GM06990 (cell line): Measurements from ENCODE around the gene PSME2.
A peak's percentile ranks its signal among the peaks of the same experiment; 100 is the strongest.

Experiments used
- DNase-seq: peaks from one replicate; pipeline ENCODE4 v3.0.0-alpha.2; 2011; ENCODE audit not compliant: insufficient read length; ENCODE audit errors: extremely low read depth
- H3K27me3 ChIP-seq: replicated peaks from 2 replicates; pipeline ENCODE4 v1.6.0; 2011; ENCODE audit warnings: low read length; ENCODE audit not compliant: control insufficient read depth, insufficient read depth
- H3K36me3 ChIP-seq: 2 replicates; pipeline ENCODE4 v1.5.1; 2011; ENCODE audit warnings: low read length; ENCODE audit not compliant: control insufficient read depth, insufficient read depth
- H3K4me3 ChIP-seq: replicated peaks from 2 replicates; pipeline ENCODE4 v1.5.1; 2011; ENCODE audit warnings: low read depth, mild to moderate bottlenecking, control low read depth, low read length
- TF ChIP-seq, protein P1 (sequence below): IDR thresholded peaks from 2 replicates; pipeline ENCODE4 v1.5.1; 2011; ENCODE audit warnings: low read length, control low read depth, mild to moderate bottlenecking, inconsistent platforms; ENCODE audit not compliant: insufficient read depth, poor library complexity, severe bottlenecking

Gene PSME2

DNA sequence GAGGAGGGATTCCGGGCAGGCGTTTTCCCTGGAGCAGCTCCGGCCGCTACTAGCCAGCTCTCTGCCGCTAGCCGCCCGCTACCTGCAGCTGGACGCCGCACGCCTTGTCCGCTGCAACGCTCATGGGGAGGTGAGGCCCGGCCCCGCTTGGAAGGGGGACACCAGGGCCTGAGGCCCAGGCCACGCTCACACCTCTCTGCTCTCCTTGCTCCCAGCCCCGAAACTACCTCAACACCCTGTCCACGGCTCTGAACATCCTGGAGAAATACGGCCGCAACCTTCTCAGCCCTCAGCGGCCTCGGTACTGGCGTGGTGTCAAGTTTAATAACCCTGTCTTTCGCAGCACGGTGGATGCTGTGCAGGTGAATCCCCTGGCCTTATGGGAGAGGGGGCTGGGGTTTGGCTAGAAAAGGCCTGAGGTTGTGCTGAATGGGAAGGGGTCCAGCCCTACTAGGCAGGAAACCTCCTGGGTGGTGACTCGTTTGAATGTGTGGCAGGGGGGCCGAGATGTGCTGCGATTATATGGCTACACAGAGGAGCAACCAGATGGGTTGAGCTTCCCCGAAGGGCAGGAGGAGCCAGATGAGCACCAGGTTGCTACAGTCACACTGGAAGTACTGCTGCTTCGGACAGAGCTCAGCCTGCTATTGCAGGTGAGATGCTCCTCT lies 1.5 kb upstream of the PSME2 start:
- Histone ChIP-seq H3K36me3 (peaks cover 39% of the 10 kb centered on the region), H3K27me3 (no peaks in the 10 kb centered on the region), H3K4me3 (peak overlapping the region; percentile 100)
- TF ChIP-seq, protein P1, sequence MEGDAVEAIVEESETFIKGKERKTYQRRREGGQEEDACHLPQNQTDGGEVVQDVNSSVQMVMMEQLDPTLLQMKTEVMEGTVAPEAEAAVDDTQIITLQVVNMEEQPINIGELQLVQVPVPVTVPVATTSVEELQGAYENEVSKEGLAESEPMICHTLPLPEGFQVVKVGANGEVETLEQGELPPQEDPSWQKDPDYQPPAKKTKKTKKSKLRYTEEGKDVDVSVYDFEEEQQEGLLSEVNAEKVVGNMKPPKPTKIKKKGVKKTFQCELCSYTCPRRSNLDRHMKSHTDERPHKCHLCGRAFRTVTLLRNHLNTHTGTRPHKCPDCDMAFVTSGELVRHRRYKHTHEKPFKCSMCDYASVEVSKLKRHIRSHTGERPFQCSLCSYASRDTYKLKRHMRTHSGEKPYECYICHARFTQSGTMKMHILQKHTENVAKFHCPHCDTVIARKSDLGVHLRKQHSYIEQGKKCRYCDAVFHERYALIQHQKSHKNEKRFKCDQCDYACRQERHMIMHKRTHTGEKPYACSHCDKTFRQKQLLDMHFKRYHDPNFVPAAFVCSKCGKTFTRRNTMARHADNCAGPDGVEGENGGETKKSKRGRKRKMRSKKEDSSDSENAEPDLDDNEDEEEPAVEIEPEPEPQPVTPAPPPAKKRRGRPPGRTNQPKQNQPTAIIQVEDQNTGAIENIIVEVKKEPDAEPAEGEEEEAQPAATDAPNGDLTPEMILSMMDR = no peak
- no peak for DNase-seq

DNA sequence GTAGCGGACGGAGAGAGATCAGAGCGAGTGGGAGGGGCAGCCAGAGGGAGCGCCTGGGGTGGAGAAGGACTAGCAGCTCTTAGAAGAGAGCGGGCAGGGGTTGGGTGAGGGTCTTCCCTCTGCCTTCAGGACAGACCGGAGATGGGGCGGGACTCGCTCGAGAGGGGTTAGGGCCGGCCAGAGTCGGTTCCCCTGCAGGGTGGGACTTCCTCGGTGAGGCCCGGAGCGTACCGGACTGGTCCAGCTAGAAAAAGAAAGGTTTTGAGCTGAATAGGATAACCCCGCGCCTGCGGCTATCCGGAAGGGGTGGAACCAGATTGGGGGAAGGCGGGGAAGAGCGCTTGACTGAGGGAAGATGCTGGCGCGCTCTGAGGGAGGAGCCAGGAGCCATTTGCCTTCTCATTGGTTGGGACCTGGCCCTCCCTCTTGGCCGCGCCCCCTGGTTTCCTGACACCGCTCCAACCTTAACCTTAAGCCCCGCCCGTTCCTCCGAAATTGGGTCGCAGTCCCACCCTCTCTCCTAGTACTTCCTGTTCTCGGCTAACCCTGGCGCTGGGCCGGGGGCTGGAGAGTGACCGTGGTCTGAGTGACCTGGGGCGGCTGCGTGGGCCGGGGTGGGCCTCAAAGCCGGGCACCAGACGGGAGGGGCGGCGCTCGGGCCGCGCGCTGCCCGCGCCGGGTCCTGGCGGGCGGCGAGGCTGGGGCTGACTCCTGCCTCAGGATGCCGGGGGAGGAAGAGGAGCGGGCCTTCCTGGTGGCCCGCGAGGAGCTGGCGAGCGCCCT lies 759 bp upstream of the PSME2 start, which contains the start of gene RNF31:
Gene RNF31, plus strand, starts transcription at position 521 of the 783 bp plus-strand sequence. Its CDS starts 201 bp downstream, at position 722.
- TF ChIP-seq, protein P1 = no peak
- H3K36me3 ChIP-seq = peaks cover 37% of the 10 kb centered on the region
- DNase-seq = peak; percentile 93
- peak within 1 kb of the TSS; percentile 100 for H3K4me3 ChIP-seq
- H3K27me3 ChIP-seq = no peaks in the 10 kb centered on the region

DNA sequence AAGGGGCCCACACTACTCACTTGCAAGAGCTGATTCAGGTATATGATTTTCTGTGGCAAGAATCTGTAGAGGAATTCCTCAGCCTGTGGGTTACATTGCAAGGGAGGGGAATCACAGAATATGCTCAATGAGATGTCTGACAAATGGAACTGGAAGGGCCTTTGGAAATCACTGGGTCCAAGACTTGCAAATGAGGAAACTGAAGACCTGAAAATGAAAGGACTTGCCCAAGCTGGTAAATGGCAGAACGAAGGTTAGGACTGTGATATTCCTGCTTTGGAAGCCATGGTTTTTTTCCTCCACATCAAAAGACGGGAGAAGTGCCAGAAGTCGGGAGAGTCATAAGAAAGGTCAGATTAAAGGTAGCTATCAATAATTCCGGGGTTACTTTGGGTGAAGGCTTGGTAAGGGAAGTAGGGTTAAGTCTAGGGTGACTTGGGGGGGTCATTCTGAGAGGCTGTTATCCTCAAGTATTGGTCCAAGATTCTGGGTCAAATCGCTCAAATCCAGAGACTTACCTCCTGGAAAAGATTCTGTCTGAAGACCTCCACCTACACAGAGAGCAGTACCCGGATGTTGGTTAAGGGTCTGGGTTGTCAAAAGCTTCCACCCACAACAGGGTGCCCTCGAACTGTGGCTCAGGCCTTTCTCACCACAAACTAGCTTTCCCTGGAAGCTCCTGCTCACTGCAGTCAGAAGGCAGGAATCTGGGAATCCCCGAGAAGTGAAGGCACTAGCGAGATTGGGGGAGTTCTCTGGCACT lies 539 bp downstream of the PSME2 start:
- Histone ChIP-seq H3K36me3 (peaks cover 26% of the 10 kb centered on the region), H3K4me3 (peak overlapping the region; percentile 100), H3K27me3 (no peaks in the 10 kb centered on the region)
- DNase-seq = no peak
- TF ChIP-seq, protein P1 = no peak

DNA sequence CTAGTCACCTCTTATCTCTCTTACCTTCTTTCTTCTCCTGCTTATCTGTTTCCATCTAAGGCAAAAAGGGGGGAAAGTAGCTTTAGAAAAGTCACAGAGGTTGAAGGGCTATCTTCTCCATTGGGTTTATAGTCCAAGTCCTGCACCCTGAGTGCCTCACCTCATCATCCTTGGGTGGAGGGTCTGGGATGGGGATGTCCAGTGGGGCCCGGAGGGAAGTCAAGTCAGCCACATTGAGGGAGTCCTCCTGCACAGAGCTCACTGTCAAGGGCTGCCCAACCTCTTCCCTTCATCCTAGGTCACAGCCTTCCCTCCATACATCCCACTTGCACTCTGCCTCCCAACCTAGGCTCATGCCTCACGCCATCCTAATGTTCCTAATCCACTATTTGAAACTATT lies 1.2 kb downstream of the PSME2 start:
- TF ChIP-seq, protein P1 = no peak

DNA sequence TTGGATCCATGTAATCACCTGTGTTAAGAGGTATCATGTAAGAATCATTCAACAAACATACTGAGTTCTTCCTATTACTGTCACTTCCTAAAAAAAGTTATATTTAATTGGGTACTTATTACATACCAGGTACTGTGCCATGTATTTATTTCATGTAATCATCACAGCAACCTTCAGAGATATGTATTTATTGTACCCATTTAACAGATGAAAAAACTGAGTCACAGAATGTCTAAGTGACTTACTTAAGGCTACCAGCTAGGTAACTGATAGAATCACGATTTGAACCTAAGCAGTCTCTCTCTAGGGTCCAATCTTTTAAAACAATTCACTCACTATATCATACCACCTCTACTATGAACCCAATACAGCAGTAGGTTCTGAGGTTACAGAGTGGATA lies 2.0 kb downstream of the PSME2 start:
- no peak for DNase-seq
- Histone ChIP-seq H3K4me3 (peak overlapping the region; percentile 100), H3K36me3 (peaks cover 17% of the 10 kb centered on the region), H3K27me3 (no peaks in the 10 kb centered on the region)
- TF ChIP-seq, protein P1 = no peak

More for the DNA sequence above, 1.2 kb downstream of the PSME2 start:
- DNase-seq = no peak
- Histone ChIP-seq H3K4me3 (peak overlapping the region; percentile 100), H3K36me3 (peaks cover 20% of the 10 kb centered on the region), H3K27me3 (no peaks in the 10 kb centered on the region)
